NCI-H460 (cell line): ENCODE results near the gene AGTR1. TPM values are rescaled to one million over a fixed set of nuclear protein-coding genes. Genes with fewer than 3 reads are reported as not detected.
"Not testable (repeated sequence)": the region's sequence is repeated elsewhere in the genome, so short reads cannot be mapped to it uniquely, and the experiment has no call there.

ENCODE experiments used
- DNase-seq: peaks from one replicate; pipeline ENCODE4 v3.0.0-alpha.2; 2016; ENCODE audit warnings: low read depth; ENCODE audit errors: extremely low read depth
- total RNA-seq: library from RNA; depleted of rRNA; stranded (reverse); fragments of >200 nt; shearing (Covaris generic); gene quantifications from 2 replicates; pipeline ENCODE4 v1.2.3, GENCODE V29; 2014

Gene AGTR1
- total RNA-seq, 1 experiment from 2014 or later, result 0.10 TPM

GRCh38 chr3:148717885-148718561 lies 20.3 kb downstream of the AGTR1 start:
- no peak for DNase-seq

GRCh38 chr3:148718982-148719862 lies 21.5 kb downstream of the AGTR1 start:
- DNase-seq, result no peak

- no peak for DNase-seq
These were observed 23.2 kb downstream of the AGTR1 start for GRCh38 chr3:148720873-148721272.

- DNase-seq, result peak; percentile 20
These were observed 25.9 kb downstream of the AGTR1 start for GRCh38 chr3:148723631-148724030.

GRCh38 chr3:148727231-148727630 lies 29.5 kb downstream of the AGTR1 start:
- peak; percentile 7 for DNase-seq

GRCh38 chr3:148728753-148729152 lies 31.1 kb downstream of the AGTR1 start:
- no peak for DNase-seq

- no peak for DNase-seq
These were observed 31.9 kb downstream of the AGTR1 start for GRCh38 chr3:148729476-148730055.

GRCh38 chr3:148730676-148731075 lies 33.0 kb downstream of the AGTR1 start:
- no peak for DNase-seq

GRCh38 chr3:148735597-148735996 lies 37.9 kb downstream of the AGTR1 start:
- DNase-seq, result no peak

GRCh38 chr3:148736086-148736485 lies 38.4 kb downstream of the AGTR1 start:
- no peak for DNase-seq

GRCh38 chr3:148737104-148737530 lies 39.4 kb downstream of the AGTR1 start:
- DNase-seq, result no peak

- no peak for DNase-seq
These were observed 42.0 kb downstream of the AGTR1 start for GRCh38 chr3:148739720-148740119.

- DNase-seq, result no peak
These were observed 42.6 kb downstream of the AGTR1 start for GRCh38 chr3:148740291-148740690.

GRCh38 chr3:148741219-148741618 lies 43.5 kb downstream of the AGTR1 start:
- DNase-seq, result no peak

GRCh38 chr3:148742118-148742517 lies 44.4 kb downstream of the AGTR1 start:
- no peak for DNase-seq

GRCh38 chr3:148746053-148746452 lies 48.4 kb downstream of the AGTR1 start:
- DNase-seq, result no peak

- no peak for DNase-seq
These were observed 50.6 kb downstream of the AGTR1 start for GRCh38 chr3:148748283-148748682.

GRCh38 chr3:148750296-148750695 lies 52.6 kb downstream of the AGTR1 start:
- no peak for DNase-seq

GRCh38 chr3:148751461-148751860 lies 53.8 kb downstream of the AGTR1 start:
- no peak for DNase-seq

- not testable (repeated sequence) for DNase-seq
These were observed 55.7 kb downstream of the AGTR1 start for GRCh38 chr3:148753385-148753784.

GRCh38 chr3:148755570-148755969 lies 57.9 kb downstream of the AGTR1 start:
- no peak for DNase-seq

GRCh38 chr3:148756311-148756710 lies 58.6 kb downstream of the AGTR1 start:
- no peak for DNase-seq
